Neural cell (in vitro differentiated cells): Measurements from ENCODE around the gene PEAK3. TPM values are rescaled to one million over a fixed set of nuclear protein-coding genes. Genes with fewer than 3 reads are reported as not detected.

ENCODE experiments used
- H2AFZ ChIP-seq: fragments of 200-600, 300-800 bp; sonication (generic), shearing (Covaris generic); 2 replicates; pipeline ENCODE4 v1.6.0; 2014; ENCODE audit warnings: low read depth, mild to moderate bottlenecking, antibody characterized with exemption, low read length, moderate library complexity
- H3F3A ChIP-seq: fragments of 200-600 bp; shearing (Covaris generic); 2 replicates; pipeline ENCODE4 v1.6.1; 2016; ENCODE audit warnings: mild to moderate bottlenecking, moderate library complexity, mixed read lengths, antibody characterized with exemption, low read length; ENCODE audit not compliant: insufficient read depth, poor library complexity, severe bottlenecking
- H3K27ac ChIP-seq: fragments of 200-600, 300-800 bp; sonication (generic), shearing (Covaris generic); 2 replicates; pipeline ENCODE4 v1.5.1; 2014; ENCODE audit warnings: mild to moderate bottlenecking, low read length, moderate library complexity
- H3K27me3 ChIP-seq: fragments of 300-800, 200-600 bp; sonication (generic), shearing (Covaris generic); 2 replicates; pipeline ENCODE4 v1.6.0; 2014; ENCODE audit warnings: mild to moderate bottlenecking, low read depth, low read length, moderate library complexity; ENCODE audit not compliant: insufficient read depth
- H3K36me3 ChIP-seq: fragments of 300-800, 200-600 bp; sonication (generic), shearing (Covaris generic); 2 replicates; pipeline ENCODE4 v1.5.1; 2014; ENCODE audit warnings: mild to moderate bottlenecking, antibody characterized with exemption, low read length, moderate library complexity; ENCODE audit not compliant: insufficient read depth
- H3K4me2 ChIP-seq: fragments of 300-800, 200-600 bp; sonication (generic), shearing (Covaris generic); 2 replicates; pipeline ENCODE4 v1.6.0; 2014; ENCODE audit warnings: mild to moderate bottlenecking, low read length
- H3K4me3 ChIP-seq: fragments of 300-800, 200-600 bp; sonication (generic), shearing (Covaris generic); 2 replicates; pipeline ENCODE4 v1.5.1; 2014; ENCODE audit warnings: mild to moderate bottlenecking, low read length, moderate library complexity
- H3K79me2 ChIP-seq: fragments of 200-600 bp; shearing (Covaris generic); replicated peaks from 2 replicates; pipeline ENCODE4 v1.6.0; 2014; ENCODE audit warnings: mild to moderate bottlenecking, low read length, moderate library complexity; ENCODE audit not compliant: insufficient read depth
- H3K9ac ChIP-seq: fragments of 300-800, 200-600 bp; sonication (generic), shearing (Covaris generic); 2 replicates; pipeline ENCODE4 v1.6.1; 2016; ENCODE audit warnings: mild to moderate bottlenecking, low read length, mixed read lengths
- H3K9me2 ChIP-seq: fragments of 200-600 bp; shearing (Covaris generic); 2 replicates; pipeline ENCODE4 v1.6.1; 2016; ENCODE audit warnings: mild to moderate bottlenecking, low read length, mixed read lengths; ENCODE audit not compliant: insufficient read depth
- H3K9me3 ChIP-seq: fragments of 200-600, 300-800 bp; sonication (generic), shearing (Covaris generic); 2 replicates; pipeline ENCODE4 v1.6.1; 2016; ENCODE audit warnings: mild to moderate bottlenecking, mixed run types, low read length, moderate library complexity, mixed read lengths
- H4K20me1 ChIP-seq: fragments of 200-600 bp; shearing (Covaris generic); 2 replicates; pipeline ENCODE4 v1.6.1; 2016; ENCODE audit warnings: mild to moderate bottlenecking, mixed run types; ENCODE audit not compliant: insufficient read depth
- EP300 ChIP-seq: fragments of 450-650 bp; conservative IDR thresholded peaks from 2 replicates; pipeline ENCODE4 v1.6.1; 2014; ENCODE audit warnings: antibody characterized with exemption, mild to moderate bottlenecking, moderate library complexity; ENCODE audit not compliant: poor library complexity, severe bottlenecking
- EZH2 ChIP-seq: fragments of 200-600, 300-800 bp; shearing (Covaris generic), sonication (generic); IDR thresholded peaks from 2 replicates; pipeline ENCODE4 v1.6.1; 2014; ENCODE audit warnings: antibody characterized with exemption, low read length, borderline replicate concordance, mild to moderate bottlenecking; ENCODE audit not compliant: insufficient read depth, poor library complexity, severe bottlenecking
- MXI1 ChIP-seq: fragments of 450-650 bp; conservative IDR thresholded peaks from 2 replicates; pipeline ENCODE4 v1.6.1; 2014; ENCODE audit warnings: antibody characterized with exemption, mild to moderate bottlenecking; ENCODE audit not compliant: poor library complexity, severe bottlenecking
- POLR2AphosphoS5 ChIP-seq: IDR thresholded peaks from 2 replicates; pipeline ENCODE4 v1.6.1; 2012
- RAD21 ChIP-seq: fragments of 450-650 bp; conservative IDR thresholded peaks from 2 replicates; pipeline ENCODE4 v1.6.1; 2014; ENCODE audit warnings: antibody characterized with exemption, mild to moderate bottlenecking, moderate library complexity
- SMC3 ChIP-seq: fragments of 450-650 bp; conservative IDR thresholded peaks from 2 replicates; pipeline ENCODE4 v1.6.1; 2014; ENCODE audit warnings: antibody characterized with exemption, mild to moderate bottlenecking, moderate library complexity; ENCODE audit not compliant: poor library complexity
- TAF1 ChIP-seq: IDR thresholded peaks from 2 replicates; pipeline ENCODE4 v1.6.1; 2012; ENCODE audit warnings: low read depth
- polyA plus RNA-seq: library from polyadenylated mRNA; depleted of rRNA; stranded (reverse); fragments of >200 nt; gene quantifications from 2 replicates; pipeline ENCODE4 v1.2.3, GENCODE V29; 2014
- TF ChIP-seq, protein P1 (sequence below): IDR thresholded peaks from 2 replicates; pipeline ENCODE4 v1.6.1; 2012; ENCODE audit warnings: borderline replicate concordance
- TF ChIP-seq, protein P2 (sequence below): fragments of 450-650 bp; IDR thresholded peaks from 2 replicates; pipeline ENCODE4 v1.5.1; 2014; ENCODE audit warnings: antibody characterized with exemption, mild to moderate bottlenecking, moderate library complexity; ENCODE audit not compliant: poor library complexity, severe bottlenecking

The PEAK3 gene
- polyA plus RNA-seq, 1 donor from 2014 or later = not detected

DNA sequence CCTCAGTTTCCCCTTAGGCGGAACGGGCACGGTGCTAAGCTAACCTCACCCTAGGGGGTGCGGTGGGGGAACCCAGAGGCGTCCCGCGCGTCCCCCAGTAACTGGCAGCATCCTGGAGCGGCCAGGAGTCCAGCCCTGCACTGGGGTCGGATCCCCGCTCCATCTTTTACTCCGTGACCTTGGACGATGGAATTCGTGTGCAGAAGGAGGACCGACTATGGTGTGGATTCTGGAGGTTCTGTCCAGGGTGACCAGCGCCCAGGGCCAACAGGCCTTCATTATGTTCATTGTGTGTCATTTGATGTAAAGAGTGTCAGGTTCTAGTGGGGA lies 47.1 kb upstream of the PEAK3 start:
- Histone ChIP-seq H3K9me2 (no peaks in the 10 kb centered on the region), H4K20me1 (no peaks in the 10 kb centered on the region), H2AFZ (peak overlapping the region; percentile 56), H3K27me3 (no peaks in the 10 kb centered on the region), H3K9ac (peak overlapping the region; percentile 89), H3K27ac (peak overlapping the region; percentile 89), H3K4me3 (peak overlapping the region; percentile 98), H3K9me3 (no peaks in the 10 kb centered on the region), H3K4me2 (peak overlapping the region; percentile 61), H3F3A (no peaks in the 10 kb centered on the region), H3K79me2 (peaks cover 57% of the 10 kb centered on the region), H3K36me3 (no peaks in the 10 kb centered on the region)
- TF ChIP-seq, protein P1, sequence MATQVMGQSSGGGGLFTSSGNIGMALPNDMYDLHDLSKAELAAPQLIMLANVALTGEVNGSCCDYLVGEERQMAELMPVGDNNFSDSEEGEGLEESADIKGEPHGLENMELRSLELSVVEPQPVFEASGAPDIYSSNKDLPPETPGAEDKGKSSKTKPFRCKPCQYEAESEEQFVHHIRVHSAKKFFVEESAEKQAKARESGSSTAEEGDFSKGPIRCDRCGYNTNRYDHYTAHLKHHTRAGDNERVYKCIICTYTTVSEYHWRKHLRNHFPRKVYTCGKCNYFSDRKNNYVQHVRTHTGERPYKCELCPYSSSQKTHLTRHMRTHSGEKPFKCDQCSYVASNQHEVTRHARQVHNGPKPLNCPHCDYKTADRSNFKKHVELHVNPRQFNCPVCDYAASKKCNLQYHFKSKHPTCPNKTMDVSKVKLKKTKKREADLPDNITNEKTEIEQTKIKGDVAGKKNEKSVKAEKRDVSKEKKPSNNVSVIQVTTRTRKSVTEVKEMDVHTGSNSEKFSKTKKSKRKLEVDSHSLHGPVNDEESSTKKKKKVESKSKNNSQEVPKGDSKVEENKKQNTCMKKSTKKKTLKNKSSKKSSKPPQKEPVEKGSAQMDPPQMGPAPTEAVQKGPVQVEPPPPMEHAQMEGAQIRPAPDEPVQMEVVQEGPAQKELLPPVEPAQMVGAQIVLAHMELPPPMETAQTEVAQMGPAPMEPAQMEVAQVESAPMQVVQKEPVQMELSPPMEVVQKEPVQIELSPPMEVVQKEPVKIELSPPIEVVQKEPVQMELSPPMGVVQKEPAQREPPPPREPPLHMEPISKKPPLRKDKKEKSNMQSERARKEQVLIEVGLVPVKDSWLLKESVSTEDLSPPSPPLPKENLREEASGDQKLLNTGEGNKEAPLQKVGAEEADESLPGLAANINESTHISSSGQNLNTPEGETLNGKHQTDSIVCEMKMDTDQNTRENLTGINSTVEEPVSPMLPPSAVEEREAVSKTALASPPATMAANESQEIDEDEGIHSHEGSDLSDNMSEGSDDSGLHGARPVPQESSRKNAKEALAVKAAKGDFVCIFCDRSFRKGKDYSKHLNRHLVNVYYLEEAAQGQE = no peak
- TF ChIP-seq TAF1 (no peak), EZH2 (no peak), MXI1 (no peak), POLR2AphosphoS5 (no peak), SMC3 (no peak), RAD21 (no peak), EP300 (no peak)
- TF ChIP-seq, protein P2, sequence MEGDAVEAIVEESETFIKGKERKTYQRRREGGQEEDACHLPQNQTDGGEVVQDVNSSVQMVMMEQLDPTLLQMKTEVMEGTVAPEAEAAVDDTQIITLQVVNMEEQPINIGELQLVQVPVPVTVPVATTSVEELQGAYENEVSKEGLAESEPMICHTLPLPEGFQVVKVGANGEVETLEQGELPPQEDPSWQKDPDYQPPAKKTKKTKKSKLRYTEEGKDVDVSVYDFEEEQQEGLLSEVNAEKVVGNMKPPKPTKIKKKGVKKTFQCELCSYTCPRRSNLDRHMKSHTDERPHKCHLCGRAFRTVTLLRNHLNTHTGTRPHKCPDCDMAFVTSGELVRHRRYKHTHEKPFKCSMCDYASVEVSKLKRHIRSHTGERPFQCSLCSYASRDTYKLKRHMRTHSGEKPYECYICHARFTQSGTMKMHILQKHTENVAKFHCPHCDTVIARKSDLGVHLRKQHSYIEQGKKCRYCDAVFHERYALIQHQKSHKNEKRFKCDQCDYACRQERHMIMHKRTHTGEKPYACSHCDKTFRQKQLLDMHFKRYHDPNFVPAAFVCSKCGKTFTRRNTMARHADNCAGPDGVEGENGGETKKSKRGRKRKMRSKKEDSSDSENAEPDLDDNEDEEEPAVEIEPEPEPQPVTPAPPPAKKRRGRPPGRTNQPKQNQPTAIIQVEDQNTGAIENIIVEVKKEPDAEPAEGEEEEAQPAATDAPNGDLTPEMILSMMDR = no peak

DNA sequence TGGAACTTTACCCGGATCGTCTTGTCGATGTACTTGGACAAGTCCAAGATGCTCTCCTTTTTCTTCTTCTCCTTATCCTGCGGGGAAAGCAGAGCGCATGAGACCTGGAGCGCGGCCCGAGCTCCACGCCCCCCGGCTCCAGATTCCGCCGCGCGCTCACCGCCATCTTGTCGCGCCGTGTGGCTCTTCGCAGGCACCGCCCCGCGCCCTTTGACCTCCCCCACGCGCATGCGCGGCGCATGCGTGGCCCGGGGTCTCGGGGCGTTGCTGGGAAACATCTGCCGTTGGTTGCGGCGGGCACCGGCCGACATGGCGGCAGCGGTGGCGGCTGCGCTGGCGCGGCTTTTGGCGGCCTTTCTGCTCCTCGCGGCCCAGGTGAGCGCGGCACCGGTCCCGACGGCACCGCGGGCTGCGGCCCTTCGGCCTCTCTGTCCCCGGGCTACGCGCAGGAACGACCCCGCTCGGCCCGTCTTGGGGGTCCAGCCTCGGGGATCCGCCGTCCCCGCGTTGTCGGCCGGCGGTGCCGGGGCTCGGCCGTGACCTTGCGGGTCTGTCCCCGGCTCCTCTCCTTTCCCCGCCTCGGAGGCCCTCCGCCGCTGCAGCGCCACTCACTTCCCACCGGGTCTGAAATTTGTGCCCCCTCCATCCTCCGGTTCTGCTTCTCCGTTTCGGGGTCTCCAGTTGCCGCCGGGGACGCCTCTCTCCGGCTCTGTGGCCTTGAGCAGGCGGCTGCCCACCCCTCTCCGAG lies 46.6 kb upstream of the PEAK3 start, which contains the start of the genes LSM7 and SPPL2B:
LSM7 (minus strand) TSS at position 186 of the 748 bp plus-strand sequence; CDS start at position 166, 20 bp downstream.
SPPL2B (plus strand) TSS at position 284 of the 748 bp plus-strand sequence; CDS start at position 310, 26 bp downstream.
- H3K27ac ChIP-seq = peak within 1 kb of the TSS; percentile 89
- H3K9ac ChIP-seq = peak within 1 kb of the TSS; percentile 89
- H3K4me2 ChIP-seq = peak within 1 kb of the TSS; percentile 61
- H3K9me3 ChIP-seq = no peaks in the 10 kb centered on the region
- peak within 1 kb of the TSS; percentile 98 for H3K4me3 ChIP-seq
- no peaks in the 10 kb centered on the region for H3F3A ChIP-seq
- peak within 1 kb of the TSS; percentile 56 for H2AFZ ChIP-seq
- TF ChIP-seq, protein P1 = peak; percentile 85
- TF ChIP-seq SMC3 = no peak
- TF ChIP-seq EZH2 = no peak
- TF ChIP-seq POLR2AphosphoS5 = peak; percentile 97
- TF ChIP-seq, protein P2 = no peak
- TF ChIP-seq EP300 = peak; percentile 38
- no peak for TF ChIP-seq RAD21
- peak; percentile 80 for TF ChIP-seq TAF1
- TF ChIP-seq MXI1 = peak; percentile 96
- H4K20me1 ChIP-seq = no peaks in the 10 kb centered on the region
- no peaks in the 10 kb centered on the region for H3K27me3 ChIP-seq
- H3K36me3 ChIP-seq = no peaks in the 10 kb centered on the region
- no peaks in the 10 kb centered on the region for H3K9me2 ChIP-seq
- H3K79me2 ChIP-seq = peaks cover 51% of the 10 kb centered on the region
